Esophagus muscularis mucosa (tissue), 4 donors: ENCODE data around the gene FGD1. TPM values are rescaled to one million over a fixed set of nuclear protein-coding genes. Genes with fewer than 3 reads are reported as not detected.

Experiments
- DNase-seq: peaks from one replicate; pipeline ENCODE4 v3.0.0-alpha.2; 2017; ENCODE audit errors: extremely low spot score
- H3K27ac ChIP-seq, 4 donors: fragments of 200-600 bp; sonication (generic); replicated peaks in 1 of 4; 1 replicate in 3 of 4; 2 replicates in 1 of 4; pipeline ENCODE4 v1.5.1; 2016 to 2019; ENCODE audit warnings: mild to moderate bottlenecking in 1 of 4
- H3K27me3 ChIP-seq, 4 donors: fragments of 200-600 bp; sonication (generic); one replicate each; pipeline versions ENCODE4 v1.5.1 to v1.6.0; 2016 to 2019
- H3K36me3 ChIP-seq, 4 donors: fragments of 200-600 bp; sonication (generic); one replicate each; pipeline ENCODE4 v1.5.1; 2016 to 2019
- H3K4me1 ChIP-seq, 4 donors: fragments of 200-600 bp; sonication (generic); one replicate each; pipeline ENCODE4 v1.5.1; 2016 to 2019
- H3K4me3 ChIP-seq, 4 donors: fragments of 200-600 bp; sonication (generic); 1 replicate in 2 of 4; 2 replicates in 2 of 4; pipeline ENCODE4 v1.5.1; 2016 to 2019; ENCODE audit warnings: mild to moderate bottlenecking in 4 of 4, moderate library complexity in 1 of 4
- H3K9me3 ChIP-seq, 4 donors: fragments of 200-600 bp; sonication (generic); 1 replicate in 3 of 4; 2 replicates in 1 of 4; pipeline ENCODE4 v1.5.1; 2016 to 2019
- EP300 ChIP-seq: sonication (generic); formaldehyde crosslinking; IDR thresholded peaks from one replicate; pipeline ENCODE4 v1.6.1; 2017; ENCODE audit warnings: antibody characterized with exemption
- POLR2A ChIP-seq: fragments of 450-650 bp; IDR thresholded peaks from one replicate; pipeline ENCODE4 v1.6.1; 2017; ENCODE audit warnings: antibody characterized with exemption, moderate library complexity, mild to moderate bottlenecking, low read depth
- POLR2AphosphoS5 ChIP-seq, 2 donors: sonication (generic); formaldehyde crosslinking; IDR thresholded peaks; one replicate each; pipeline ENCODE4 v1.6.1; 2017; ENCODE audit warnings: antibody characterized with exemption in 2 of 2
- WGBS: methylation state at CpG from one replicate; pipeline ENCODE4 v1.1.5; 2018; 5-methylcytosine and 5-hydroxymethylcytosine counted together
- intact Hi-C: fragments of 100-400 bp; cut with DNase I; formaldehyde crosslinking; loops from one replicate; pipeline ENCODE4 v1.15.1; 2023
- total RNA-seq, 4 donors: library from RNA; depleted of rRNA; stranded (reverse); fragments of >200 nt; gene quantifications; one replicate each; pipeline versions ENCODE4 v1.1.0 to v1.2.1, GENCODE V29; 2016
- TF ChIP-seq, protein P1 (sequence below), 3 experiments: fragments of 200-600 bp in 2 of 3; fragments of 450-650 bp in 1 of 3; sonication (generic) in 2 of 3; IDR thresholded peaks; one replicate each; pipeline ENCODE4 v1.5.1; 2017 to 2019; ENCODE audit warnings: antibody characterized with exemption in 3 of 3, mild to moderate bottlenecking in 2 of 3, moderate library complexity in 1 of 3

The FGD1 gene
- total RNA-seq, 4 donors from 2014 or later: 3.7 to 11.4 (median 6.3) TPM

DNA sequence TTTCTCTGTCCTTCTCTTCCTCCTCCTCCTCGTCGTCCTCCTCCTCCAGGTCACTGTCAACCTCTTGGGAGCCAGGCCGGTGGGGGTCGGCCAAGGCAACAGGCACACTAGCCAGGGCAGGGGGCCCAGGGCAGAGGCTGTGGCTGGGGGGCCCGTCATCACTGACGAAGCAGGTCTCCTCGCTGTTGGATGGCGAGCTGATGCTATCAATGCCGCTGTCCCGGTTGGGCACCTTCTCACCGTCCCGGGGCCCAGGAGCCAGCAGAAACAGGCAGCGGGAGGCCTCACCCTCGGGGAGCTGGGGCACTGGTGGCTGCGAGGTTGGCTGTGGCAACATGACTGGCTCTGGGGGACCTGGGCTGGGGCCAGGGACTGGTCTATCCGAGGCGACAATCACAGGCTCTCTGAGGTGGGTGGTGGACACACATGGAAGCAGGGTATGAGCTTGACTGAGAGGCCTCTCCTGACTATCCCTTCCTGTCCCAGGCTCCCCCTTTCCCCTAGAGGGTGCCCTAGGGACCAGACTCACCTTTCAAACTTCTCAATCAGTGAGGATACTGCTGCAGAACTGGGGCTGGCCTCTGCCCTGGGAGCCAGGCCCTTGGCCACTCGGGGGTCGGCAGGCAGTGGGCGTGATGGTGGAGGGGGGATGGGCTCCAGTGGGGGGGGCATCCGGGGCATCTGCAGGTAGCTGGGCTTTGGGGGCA, 25.8 kb downstream of the FGD1 start:
- no peak overlapping the region for H3K4me3 ChIP-seq
- H3K27me3 ChIP-seq: no peaks in the 10 kb centered on the region
- H3K27ac ChIP-seq: no peak overlapping the region
- no peak for DNase-seq
- WGBS: 84% methylated on average over 15 of the region's 21 CpGs
- no peaks in the 10 kb centered on the region for H3K4me1 ChIP-seq
- peaks cover 0 to 48% (median 20%) of the 10 kb centered on the region in 4 donors for H3K36me3 ChIP-seq
- H3K9me3 ChIP-seq: no peaks in the 10 kb centered on the region
- intact Hi-C loops: no loop called here
- no peak for TF ChIP-seq POLR2A
- TF ChIP-seq, protein P1, sequence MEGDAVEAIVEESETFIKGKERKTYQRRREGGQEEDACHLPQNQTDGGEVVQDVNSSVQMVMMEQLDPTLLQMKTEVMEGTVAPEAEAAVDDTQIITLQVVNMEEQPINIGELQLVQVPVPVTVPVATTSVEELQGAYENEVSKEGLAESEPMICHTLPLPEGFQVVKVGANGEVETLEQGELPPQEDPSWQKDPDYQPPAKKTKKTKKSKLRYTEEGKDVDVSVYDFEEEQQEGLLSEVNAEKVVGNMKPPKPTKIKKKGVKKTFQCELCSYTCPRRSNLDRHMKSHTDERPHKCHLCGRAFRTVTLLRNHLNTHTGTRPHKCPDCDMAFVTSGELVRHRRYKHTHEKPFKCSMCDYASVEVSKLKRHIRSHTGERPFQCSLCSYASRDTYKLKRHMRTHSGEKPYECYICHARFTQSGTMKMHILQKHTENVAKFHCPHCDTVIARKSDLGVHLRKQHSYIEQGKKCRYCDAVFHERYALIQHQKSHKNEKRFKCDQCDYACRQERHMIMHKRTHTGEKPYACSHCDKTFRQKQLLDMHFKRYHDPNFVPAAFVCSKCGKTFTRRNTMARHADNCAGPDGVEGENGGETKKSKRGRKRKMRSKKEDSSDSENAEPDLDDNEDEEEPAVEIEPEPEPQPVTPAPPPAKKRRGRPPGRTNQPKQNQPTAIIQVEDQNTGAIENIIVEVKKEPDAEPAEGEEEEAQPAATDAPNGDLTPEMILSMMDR (IDR thresholded peaks at IDR 0.05): no peak
- no peak for TF ChIP-seq POLR2AphosphoS5 (IDR thresholded peaks at IDR 0.05)
- TF ChIP-seq EP300: no peak

DNA sequence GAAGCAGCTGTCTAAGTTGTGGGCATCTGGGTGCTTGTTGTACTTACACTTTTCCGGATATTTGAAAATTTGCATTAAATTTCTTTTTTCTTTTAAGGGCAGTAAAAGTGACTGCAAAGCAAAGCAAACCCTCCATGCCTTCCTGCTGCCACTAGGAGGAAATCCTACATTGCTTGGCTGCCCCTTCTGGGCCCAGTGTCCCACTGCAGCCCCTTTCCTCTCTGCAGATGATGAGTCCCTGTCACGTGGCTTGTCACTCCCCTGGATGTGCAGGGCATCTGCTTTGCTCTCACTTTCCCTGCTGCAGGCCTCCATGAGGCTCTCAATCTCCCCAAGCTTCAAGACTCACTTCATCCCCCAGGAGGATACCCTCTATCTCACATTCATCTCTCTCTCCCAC, 43.1 kb downstream of the FGD1 start:
- no peak overlapping the region for H3K4me3 ChIP-seq
- no peaks in the 10 kb centered on the region for H3K9me3 ChIP-seq
- no peak for DNase-seq
- no peaks in the 10 kb centered on the region for H3K4me1 ChIP-seq
- TF ChIP-seq POLR2A (no peak), EP300 (no peak), POLR2AphosphoS5 (IDR thresholded peaks at IDR 0.05) (no peak)
- TF ChIP-seq, protein P1 (IDR thresholded peaks at IDR 0.05): no peak
- H3K27ac ChIP-seq: no peak overlapping the region
- peaks cover 0 to 44% (median 20%) of the 10 kb centered on the region in 4 donors for H3K36me3 ChIP-seq
- intact Hi-C loops: no loop called here
- 54% methylated on average over 2 of the region's 2 CpGs for WGBS
- H3K27me3 ChIP-seq: no peaks in the 10 kb centered on the region

DNA sequence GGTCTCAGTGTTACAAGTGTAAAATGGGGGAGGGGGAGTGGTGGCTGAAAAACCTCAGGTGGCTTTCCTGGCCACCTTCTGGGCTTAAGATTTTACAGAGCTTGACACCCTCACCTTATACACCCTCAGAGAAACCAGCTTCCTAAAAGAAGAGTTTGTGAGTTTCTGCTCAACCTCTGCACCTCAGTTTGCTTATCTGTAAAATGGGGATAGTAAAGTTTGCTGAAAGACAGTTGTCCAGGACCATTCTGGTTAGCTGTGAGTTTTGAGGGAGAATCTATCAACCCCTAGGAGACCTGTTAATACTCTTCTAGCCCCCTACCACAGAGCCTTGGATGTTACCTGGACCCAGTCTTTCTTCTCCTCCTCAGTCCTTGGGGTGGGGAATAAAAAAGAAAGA, 46.1 kb downstream of the FGD1 start:
- Histone ChIP-seq H3K9me3 (no peaks in the 10 kb centered on the region), H3K4me3 (no peak overlapping the region), H3K27ac (no peak overlapping the region), H3K27me3 (no peaks in the 10 kb centered on the region), H3K36me3 (peaks cover 0 to 57% (median 23%) of the 10 kb centered on the region in 4 donors), H3K4me1 (no peaks in the 10 kb centered on the region)
- TF ChIP-seq EP300: no peak
- TF ChIP-seq, protein P1 (IDR thresholded peaks at IDR 0.05): no peak
- no peak for TF ChIP-seq POLR2AphosphoS5 (IDR thresholded peaks at IDR 0.05)
- TF ChIP-seq POLR2A: no peak
- DNase-seq: no peak
- intact Hi-C loops: no loop called here

DNA sequence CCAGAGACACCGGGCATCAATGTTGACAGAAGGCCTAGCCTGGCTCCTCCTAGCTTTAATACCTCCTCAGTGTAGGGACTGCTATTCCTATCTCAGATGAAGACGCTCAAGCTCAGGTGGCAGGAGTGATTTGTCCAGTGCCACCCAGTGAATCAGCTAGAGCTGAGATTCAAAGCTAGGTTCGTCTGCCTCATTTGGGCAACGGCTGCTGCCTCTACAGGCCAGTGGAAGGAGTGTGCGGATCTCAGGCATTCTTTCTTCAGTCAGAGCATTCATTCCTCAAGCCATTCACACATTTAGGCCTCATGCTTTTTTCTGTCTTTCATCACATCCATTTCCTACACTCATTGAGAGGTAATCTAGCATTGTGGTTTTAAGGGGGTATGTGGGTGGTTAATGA, 48.6 kb downstream of the FGD1 start:
- Histone ChIP-seq H3K9me3 (no peaks in the 10 kb centered on the region), H3K27ac (no peak overlapping the region), H3K36me3 (peaks cover 0 to 63% (median 33%) of the 10 kb centered on the region in 4 donors), H3K4me3 (no peak overlapping the region), H3K4me1 (peaks cover 0 to 2% (median under 1%) of the 10 kb centered on the region in 4 donors), H3K27me3 (no peaks in the 10 kb centered on the region)
- no peak for DNase-seq
- TF ChIP-seq POLR2AphosphoS5 (IDR thresholded peaks at IDR 0.05) (no peak), EP300 (no peak), POLR2A (no peak)
- TF ChIP-seq, protein P1 (IDR thresholded peaks at IDR 0.05): no peak
- intact Hi-C loops: no loop called here
- WGBS: 68% methylated on average over 5 of the region's 5 CpGs
